Uterus (tissue), 2 donors: ENCODE results near the gene KLHDC2.

Experiments used
- POLR2A ChIP-seq, 2 donors: fragments of 450-650 bp; IDR thresholded peaks; one replicate each; pipeline ENCODE4 v1.6.1; 2016; ENCODE audit warnings: antibody characterized with exemption in 2 of 2, mild to moderate bottlenecking in 1 of 2, moderate library complexity in 1 of 2
- TF ChIP-seq, protein P1 (sequence below), 4 experiments: fragments of 200-600 bp in 2 of 4; fragments of 450-650 bp in 2 of 4; sonication (generic) in 2 of 4; IDR thresholded peaks; one replicate each; pipeline ENCODE4 v1.5.1; 2016 to 2019; ENCODE audit warnings: antibody characterized with exemption in 4 of 4, mild to moderate bottlenecking in 2 of 4, moderate library complexity in 1 of 4

DNA sequence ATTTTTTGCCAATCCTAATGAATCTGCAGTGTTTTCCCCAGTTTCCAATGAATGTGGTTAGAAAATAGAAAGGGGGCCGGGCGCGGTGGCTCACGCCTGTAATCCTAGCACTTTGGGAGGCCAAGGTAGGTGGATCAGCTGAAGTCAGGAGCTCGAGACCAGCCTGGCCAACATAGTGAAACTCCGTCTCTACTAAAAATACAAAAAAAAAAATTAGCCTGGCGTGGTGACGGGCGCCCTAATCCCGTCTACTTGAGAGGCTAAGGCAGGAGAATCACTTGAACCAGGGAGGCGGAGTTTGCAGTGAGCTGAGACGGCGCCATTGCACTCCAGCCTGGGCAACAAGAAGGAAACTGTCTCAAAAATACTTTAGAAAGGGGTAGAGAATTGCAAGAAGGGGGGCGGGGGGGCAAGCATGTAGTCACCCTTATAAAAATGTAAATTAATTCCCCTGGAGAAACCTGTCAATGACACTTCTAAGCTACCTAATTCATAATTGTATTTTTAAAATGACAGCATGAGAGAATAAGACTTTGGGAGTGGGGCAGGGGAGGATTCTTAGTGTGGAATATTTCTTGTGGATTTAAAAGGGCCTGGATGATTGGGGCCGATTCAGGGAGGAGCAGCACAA is 1.7 kb downstream of the KLHDC2 start:
- TF ChIP-seq, protein P1, sequence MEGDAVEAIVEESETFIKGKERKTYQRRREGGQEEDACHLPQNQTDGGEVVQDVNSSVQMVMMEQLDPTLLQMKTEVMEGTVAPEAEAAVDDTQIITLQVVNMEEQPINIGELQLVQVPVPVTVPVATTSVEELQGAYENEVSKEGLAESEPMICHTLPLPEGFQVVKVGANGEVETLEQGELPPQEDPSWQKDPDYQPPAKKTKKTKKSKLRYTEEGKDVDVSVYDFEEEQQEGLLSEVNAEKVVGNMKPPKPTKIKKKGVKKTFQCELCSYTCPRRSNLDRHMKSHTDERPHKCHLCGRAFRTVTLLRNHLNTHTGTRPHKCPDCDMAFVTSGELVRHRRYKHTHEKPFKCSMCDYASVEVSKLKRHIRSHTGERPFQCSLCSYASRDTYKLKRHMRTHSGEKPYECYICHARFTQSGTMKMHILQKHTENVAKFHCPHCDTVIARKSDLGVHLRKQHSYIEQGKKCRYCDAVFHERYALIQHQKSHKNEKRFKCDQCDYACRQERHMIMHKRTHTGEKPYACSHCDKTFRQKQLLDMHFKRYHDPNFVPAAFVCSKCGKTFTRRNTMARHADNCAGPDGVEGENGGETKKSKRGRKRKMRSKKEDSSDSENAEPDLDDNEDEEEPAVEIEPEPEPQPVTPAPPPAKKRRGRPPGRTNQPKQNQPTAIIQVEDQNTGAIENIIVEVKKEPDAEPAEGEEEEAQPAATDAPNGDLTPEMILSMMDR (IDR thresholded peaks at IDR 0.05): no peak
- TF ChIP-seq POLR2A (IDR thresholded peaks at IDR 0.05): no peak
